Ramos (cell line): ENCODE measurements around the gene RIMOC1.

Experiments
- in situ Hi-C: fragments of 300-500 bp; cut with MboI; formaldehyde crosslinking; loops from one replicate; pipeline ENCODE4 v1.14.3; 2022; ENCODE audit warnings: low sequenced_read_pairs; ENCODE audit not compliant: unreplicated experiment

Gene RIMOC1

GRCh38 chr5:41903892-41904799 is at the start of gene RIMOC1:
TSS of gene RIMOC1 (plus strand) at chr5:41904344. CDS start at chr5:41904368, 24 bp downstream.
- in situ Hi-C loops, result loop anchor here (25.0 kb wide), 1 partner anchor 1108 kb away; no protein-coding TSS in a partner anchor

DNA sequence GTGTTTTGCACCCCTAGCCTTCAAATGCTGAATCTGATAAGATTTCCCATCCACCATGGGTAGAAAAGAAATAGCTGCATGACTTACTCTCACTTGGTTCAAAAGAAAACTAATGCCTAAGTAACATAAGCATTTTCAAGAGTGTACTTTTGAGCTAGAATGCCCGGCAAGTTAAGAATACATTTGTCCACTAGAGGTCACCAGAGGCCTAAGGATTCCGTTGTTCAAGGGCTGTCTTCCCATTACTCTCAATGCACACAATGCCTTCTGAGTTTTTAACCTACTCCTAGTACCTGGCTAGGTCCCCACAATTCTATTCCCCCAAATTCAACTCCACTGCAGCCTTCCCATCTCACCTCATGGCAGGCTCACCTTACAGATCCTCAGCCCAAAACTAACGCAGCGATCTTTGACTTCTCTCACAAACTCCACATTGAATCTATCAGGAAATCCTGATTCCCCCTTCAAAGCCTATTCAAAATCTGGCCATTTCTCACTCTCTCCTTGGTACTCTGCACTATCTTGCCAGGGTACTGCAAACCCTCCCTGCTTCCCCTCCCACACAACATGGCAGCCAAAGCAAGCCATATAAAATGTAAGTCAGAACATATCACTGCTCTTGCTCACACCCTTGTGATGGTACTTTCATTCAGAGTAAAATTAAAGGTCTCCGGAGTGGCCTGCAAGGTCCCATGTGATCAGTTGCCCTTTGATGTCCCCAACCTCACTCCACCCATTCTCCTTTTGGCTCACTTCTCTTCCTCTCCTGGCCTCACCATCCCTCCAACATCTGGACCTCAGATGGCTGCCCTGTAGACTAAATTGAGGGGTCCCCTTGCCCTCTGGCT is 47.3 kb upstream of the RIMOC1 start:
- in situ Hi-C loops, result loop anchor here (5.0 to 25.0 kb wide), 2 partner anchors 195 to 730 kb away; no protein-coding TSS in a partner anchor

DNA sequence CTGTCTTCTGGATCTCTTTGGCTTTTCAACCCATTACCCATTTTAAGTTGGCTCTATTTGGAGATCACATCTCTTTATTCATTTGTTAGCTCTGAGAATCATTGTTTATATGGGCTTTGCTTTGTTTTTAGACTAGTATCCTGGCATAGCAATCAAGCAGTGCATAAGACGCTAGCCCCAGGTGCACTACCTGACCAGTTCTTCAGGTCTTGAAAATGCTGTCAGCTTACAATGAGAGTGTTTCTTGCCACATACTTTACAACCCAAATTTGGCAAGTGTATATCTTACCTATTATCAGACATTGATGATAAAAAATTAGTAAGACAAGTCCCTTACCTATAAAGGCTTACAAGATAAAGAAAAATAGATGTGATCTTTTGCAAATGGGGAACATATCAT is 46.2 kb upstream of the RIMOC1 start:
- in situ Hi-C loops, result loop anchor here (5.0 to 25.0 kb wide), 2 partner anchors 194 to 729 kb away; no protein-coding TSS in a partner anchor

DNA sequence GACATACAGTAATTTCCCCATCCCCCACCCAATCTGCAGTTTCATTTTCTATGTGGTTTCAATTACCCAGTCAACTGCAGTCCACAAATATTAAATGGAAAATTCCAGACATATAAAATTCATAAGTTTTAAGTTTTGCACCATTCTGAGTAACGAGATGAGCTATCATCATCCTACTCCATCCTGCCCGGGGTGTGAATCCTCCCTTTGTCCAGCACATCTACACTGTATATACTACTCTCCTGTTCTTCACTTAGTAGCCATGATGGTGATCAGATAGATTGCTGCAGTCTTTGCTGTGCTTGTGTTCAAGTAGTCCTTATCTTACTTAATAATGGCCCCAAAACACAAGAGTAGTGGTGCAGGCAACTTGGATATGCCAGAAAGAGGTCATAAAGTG is 45.3 kb upstream of the RIMOC1 start:
- in situ Hi-C loops, result loop anchor here (5.0 to 25.0 kb wide), 2 partner anchors 193 to 728 kb away; no protein-coding TSS in a partner anchor

DNA sequence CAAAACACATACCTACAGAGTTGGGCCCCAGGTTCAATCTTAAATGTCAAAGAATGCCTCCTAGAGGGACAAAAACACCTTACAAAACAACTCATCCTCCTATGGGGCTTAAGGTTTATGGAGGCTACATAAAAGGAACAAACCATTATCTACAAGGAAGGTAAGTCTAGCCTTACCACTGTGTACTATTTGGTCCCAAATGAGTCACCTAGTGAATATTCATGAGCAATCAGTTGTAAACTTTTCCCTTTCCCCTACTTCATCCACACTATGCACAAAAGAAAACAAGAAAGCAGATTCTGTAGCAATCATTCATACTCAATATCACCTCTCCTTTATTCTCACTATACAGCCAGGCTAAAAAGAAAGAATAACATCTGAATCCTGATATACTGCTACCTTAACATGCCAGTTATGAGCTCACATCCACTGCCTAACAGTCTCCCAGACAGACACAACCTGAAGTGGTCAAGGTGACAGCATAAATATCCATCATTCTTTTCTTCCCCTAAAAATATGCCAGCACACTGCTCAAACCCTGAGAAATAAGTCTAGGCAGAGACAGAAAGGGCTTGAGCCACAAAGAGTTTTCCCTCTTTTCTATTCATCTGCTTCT is 40.2 kb upstream of the RIMOC1 start:
- in situ Hi-C loops, result loop anchor here (25.0 kb wide), 1 partner anchor 723 kb away; no protein-coding TSS in a partner anchor

GRCh38 chr5:41869151-41869723 is 34.9 kb upstream of the RIMOC1 start:
- in situ Hi-C loops, result loop anchor here (25.0 kb wide), 1 partner anchor 718 kb away; no protein-coding TSS in a partner anchor

- in situ Hi-C loops, result loop anchor here (25.0 kb wide), 1 partner anchor 717 kb away; no protein-coding TSS in a partner anchor
Observed at GRCh38 chr5:41869724-41870626, 34.2 kb upstream of the RIMOC1 start, which contains the start of gene OXCT1. TSS of gene OXCT1 (minus strand) at chr5:41870425. CDS start at chr5:41870358, 67 bp downstream.

DNA sequence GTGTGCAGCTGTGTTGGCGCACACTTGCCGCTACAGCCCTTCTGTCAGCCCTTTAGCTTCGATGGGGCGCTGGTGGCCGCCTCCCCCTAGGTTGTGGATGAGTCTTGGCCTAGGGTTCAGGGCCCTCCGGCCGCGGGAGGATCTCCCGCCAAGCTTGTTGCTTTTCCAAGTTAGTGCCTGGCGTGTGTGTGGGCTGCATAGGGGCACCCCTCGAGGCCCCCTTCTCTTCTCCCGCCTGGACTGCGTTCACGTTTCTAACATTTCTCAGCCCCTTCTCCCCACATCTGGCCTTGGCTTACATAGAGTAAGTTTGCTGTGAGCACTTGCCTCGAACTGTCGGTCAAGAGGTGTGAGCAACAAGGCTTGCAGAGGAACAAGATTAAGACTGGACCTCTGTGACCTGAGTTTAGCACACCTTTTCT is 33.5 kb upstream of the RIMOC1 start:
- in situ Hi-C loops, result loop anchor here (25.0 kb wide), 1 partner anchor 717 kb away; no protein-coding TSS in a partner anchor

DNA sequence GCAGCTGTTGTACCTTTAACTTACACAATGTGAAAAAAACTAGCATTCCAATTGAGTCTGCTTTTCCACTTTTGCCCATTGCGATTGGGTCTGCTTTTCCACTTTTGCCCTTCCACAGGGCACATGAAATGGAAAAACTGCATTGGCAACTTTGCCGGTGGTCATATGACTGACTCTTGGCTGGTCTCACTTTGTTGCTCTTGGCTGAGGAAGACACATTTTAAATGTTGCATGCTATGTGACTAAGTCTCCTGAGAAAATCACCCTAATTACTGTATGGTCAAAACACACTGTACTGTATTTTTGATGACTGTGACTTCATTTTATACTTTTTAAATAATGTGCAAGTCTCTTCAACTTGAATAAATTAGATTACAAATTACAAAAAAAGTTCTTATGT is 32.3 kb upstream of the RIMOC1 start:
- in situ Hi-C loops, result loop anchor here (25.0 kb wide), 1 partner anchor 715 kb away; no protein-coding TSS in a partner anchor

- in situ Hi-C loops, result loop anchor here (25.0 kb wide), 1 partner anchor 713 kb away; no protein-coding TSS in a partner anchor
Observed at GRCh38 chr5:41874512-41875060, 29.6 kb upstream of the RIMOC1 start.

DNA sequence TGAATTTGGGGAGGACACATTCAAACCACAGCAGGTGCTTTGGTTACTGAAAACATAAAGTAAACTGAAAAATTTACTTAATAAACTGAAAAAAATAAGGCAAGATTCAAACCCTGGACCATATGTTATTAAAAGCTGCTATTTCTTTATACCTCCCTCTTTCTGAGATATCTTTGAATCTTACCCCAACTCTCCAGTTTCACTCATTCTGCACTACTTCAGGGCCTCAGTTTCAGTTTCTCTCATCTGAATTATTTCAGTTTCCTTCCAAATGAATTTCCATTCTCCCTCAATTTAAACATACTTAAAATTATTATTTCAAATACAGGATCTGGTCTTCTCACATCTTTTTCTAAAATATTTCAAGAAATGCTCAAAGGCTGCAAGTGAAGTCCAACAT is 29.0 kb upstream of the RIMOC1 start:
- in situ Hi-C loops, result no loop called here

GRCh38 chr5:41876678-41877077 is 27.5 kb upstream of the RIMOC1 start:
- in situ Hi-C loops, result no loop called here

GRCh38 chr5:41877408-41877807 is 26.7 kb upstream of the RIMOC1 start:
- in situ Hi-C loops, result no loop called here

- in situ Hi-C loops, result no loop called here
Observed at GRCh38 chr5:41878173-41878572, 26.0 kb upstream of the RIMOC1 start.

DNA sequence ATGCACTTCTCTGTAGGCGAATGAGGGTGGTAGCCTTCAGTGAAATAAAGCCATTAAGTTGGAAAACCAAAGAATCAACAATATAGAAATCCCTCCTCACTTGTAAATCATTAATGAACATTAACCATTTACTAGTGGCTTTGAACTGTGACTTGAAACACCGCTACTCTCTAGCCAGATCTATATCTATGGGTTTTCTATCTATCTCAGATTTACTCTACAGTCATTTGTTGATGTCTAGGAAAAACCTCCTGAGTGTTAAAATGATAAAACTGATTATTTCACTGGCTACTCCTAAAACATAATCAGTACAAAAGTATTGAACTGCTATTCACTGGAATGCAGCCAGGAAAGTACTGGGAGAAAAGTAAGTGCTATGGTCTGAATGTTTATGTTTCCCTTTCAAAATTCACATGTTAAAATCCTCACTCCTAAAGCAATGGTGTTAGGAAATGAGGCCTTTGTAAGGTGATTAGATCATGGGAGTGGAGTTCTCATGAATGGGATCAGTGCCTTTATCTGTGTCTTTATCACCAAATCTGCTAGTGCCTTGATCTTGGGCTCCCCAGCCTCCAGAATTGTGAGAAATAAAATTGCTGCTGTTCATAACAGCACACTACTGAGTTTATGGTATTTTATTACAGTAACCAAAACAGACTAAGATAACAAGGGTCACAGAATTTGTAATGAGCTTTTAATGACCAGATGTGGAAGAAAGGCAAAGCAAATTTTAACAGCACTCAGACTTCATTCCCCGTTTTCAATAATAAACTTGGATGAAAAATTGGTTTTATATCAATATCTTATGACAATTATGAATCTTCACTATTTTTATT is 25.3 kb upstream of the RIMOC1 start:
- in situ Hi-C loops, result no loop called here

GRCh38 chr5:41882765-41883164 is 21.4 kb upstream of the RIMOC1 start:
- in situ Hi-C loops, result no loop called here

DNA sequence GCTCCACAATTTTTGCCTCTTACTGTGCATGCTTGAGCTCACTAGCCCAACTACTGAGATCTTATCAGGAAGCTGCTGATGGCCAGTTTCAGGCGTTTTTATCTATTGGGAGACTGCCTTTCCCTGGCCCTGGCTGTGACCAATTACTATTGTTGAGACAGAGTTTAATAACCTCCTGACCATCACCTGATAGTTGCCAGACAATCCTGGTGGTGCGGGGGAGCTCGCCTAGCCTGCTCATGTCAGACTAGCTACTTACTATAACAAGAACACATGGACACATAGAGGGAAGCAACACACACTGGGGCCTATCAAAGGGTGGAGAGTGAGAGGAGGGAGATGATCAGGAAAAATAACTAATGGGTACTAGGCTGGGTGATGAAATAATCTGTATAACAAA is 20.9 kb upstream of the RIMOC1 start:
- in situ Hi-C loops, result no loop called here
